ENCODE results near the gene MCOLN2. TPM values are rescaled to one million over a fixed set of nuclear protein-coding genes. Genes with fewer than 3 reads are reported as not detected.

MCOLN2 gene
- total RNA-seq, 2 experiments from 2014 or later = 101 to 103 TPM

DNA sequence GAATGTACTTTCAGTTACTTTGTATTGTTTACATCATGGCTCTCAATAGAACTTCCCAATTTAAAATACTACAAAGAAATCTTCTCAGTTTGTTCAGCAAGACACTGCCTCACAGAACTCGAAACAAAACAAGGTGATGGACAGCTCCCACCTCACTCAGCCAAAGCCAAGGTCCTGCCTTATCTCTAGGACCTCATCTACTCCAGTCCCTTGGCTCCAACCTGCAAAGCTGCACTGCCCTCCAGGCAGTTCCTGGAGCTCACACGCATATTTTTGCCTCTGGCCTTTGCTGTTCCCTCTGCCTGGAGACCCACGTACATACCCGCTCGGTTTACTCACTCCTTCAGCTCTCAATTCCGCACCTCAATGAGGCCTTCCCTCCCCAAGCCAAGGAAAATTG is 40.3 kb downstream of the MCOLN2 start:
- POLR2A ChIA-PET = no interaction called here
- CTCF ChIA-PET = interaction anchor here (4.6 kb wide), 1 partner anchor 12 kb away, joined by 24 read pairs; no protein-coding TSS in a partner anchor

- POLR2A ChIA-PET = no interaction called here
These were observed 40.8 kb downstream of the MCOLN2 start for GRCh38 chr1:84956097-84956496.

GRCh38 chr1:84949664-84950063 is 47.2 kb downstream of the MCOLN2 start:
- ChIA-PET CTCF (no interaction called here), POLR2A (no interaction called here)

More at GRCh38 chr1:84956097-84956496, 40.8 kb downstream of the MCOLN2 start:
- CTCF ChIA-PET = interaction anchor here (4.6 kb wide), 1 partner anchor 12 kb away, joined by 24 read pairs; no protein-coding TSS in a partner anchor

DNA sequence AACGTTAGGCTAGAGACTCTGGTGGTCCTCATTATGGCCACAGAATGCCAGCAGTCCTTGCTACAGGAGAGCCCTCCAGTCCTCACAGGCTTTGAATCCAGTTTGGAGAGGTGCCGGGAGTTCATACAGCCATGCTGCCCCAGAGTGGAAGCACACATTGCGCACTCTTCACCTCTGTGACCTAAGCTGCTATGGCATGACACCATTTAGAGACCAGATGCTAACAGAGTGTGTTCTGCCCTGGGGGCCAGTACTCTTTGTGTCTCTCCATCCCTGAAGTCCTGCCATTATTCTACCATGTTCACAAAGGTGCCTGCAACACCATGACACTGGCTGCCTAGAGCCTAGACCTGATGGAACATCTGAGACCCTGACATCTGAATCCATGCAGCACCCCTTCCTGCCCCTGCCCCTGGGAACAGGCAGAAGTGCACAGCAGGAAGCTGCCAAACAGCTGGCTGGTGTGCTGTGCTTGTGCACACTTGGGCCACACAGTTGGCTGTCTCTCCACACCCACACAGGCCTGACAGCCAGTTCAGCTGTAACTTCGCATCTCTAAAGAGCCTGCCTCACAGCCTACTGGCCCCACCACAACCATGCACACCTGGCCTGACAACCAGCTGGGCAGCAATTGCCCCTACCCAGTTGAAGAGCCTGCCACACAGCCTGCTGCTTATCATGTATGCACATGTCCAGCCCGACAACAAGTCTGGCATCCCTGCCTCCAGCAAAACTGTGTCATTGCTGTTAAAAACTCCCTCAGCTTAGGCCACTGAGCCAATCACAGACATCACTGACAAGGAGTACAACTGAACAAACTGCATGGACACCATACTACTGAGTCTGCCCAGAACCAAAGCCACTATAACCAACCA is 49.1 kb downstream of the MCOLN2 start:
- CTCF ChIA-PET = no interaction called here
- POLR2A ChIA-PET = no interaction called here

DNA sequence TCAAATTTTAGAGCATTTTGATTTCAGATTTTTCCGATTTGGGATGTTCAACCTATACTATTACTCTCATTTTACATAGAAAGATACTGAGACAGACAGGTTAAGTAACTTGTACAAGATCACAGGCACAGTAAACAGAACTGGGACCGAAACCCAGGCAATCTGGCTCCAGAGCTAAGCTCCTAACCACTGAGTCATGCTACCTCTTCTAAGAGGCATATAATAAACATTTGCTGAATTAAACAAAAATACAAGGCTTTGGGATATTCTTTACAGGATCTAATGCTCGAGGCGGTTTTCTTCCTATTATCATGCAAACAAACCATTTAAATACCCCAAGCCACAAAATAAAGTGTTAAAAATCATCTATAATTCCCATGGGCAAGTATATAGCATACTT is 50.3 kb downstream of the MCOLN2 start:
- ChIA-PET CTCF (interaction anchor here (0.7 kb wide), 1 partner anchor 81 kb away, joined by 3 read pairs; no protein-coding TSS in a partner anchor), POLR2A (no interaction called here)

DNA sequence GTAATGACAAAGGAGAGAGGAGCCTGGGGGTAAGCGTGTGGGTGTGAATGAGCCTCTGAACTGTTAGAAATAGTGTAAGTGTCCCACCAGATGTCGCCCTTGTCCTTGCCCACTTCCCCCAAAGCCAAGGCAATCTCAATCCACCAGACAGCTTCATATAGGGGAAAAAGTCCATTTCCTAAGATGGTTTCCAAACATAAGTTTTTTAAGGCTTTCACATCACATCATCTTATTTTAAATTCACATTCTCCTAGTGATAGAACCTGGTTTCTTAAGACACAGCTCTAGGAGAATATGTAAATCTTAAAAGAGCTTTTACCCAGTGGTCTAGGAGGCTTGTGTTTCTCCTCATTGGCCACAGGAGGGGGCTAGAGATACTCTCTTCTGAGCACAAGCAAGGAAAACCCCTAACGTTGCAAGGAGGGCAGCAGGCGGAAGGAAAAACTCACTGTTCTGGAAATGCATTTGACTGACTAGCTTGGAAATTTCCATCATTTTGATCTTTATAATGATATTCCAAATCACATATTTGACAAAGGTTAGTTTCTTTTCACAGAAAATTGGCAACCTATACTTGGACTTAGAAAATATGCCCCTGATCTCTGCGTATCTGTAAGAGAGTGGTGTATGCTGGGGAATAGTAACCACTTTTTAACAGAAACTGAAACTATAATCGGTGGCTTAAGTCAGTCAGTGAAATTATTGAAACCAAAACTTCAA is 52.0 kb downstream of the MCOLN2 start:
- CTCF ChIA-PET = interaction anchor here (0.6 to 3.5 kb wide), 37 partner anchors 13 to 366 kb away, joined by 3 to 33 read pairs (median 4); partner anchors contain the start of genes C1orf52, MCOLN2, MCOLN3 and SYDE2
- POLR2A ChIA-PET = interaction anchor here (0.5 to 1.1 kb wide), 5 partner anchors 51 to 669 kb away, joined by 3 to 4 read pairs (median 3); partner anchors contain the start of genes C1orf52 and MCOLN2

GRCh38 chr1:84941843-84942242 is 55.1 kb downstream of the MCOLN2 start:
- CTCF ChIA-PET = interaction anchor here (0.6 to 3.5 kb wide), 2 partner anchors 62 to 86 kb away, joined by 3 to 33 read pairs; no protein-coding TSS in a partner anchor
- POLR2A ChIA-PET = no interaction called here

GRCh38 chr1:84940481-84940880 is 56.4 kb downstream of the MCOLN2 start:
- ChIA-PET POLR2A (no interaction called here), CTCF (no interaction called here)

GRCh38 chr1:84939761-84940160 is 57.2 kb downstream of the MCOLN2 start:
- ChIA-PET CTCF (no interaction called here), POLR2A (no interaction called here)

- POLR2A ChIA-PET = no interaction called here
- CTCF ChIA-PET = interaction anchor here (0.7 to 1.9 kb wide), 3 partner anchors 88 to 498 kb away, joined by 6 to 7 read pairs (median 7); no protein-coding TSS in a partner anchor
These were observed 57.8 kb downstream of the MCOLN2 start for GRCh38 chr1:84939151-84939550.

- CTCF ChIA-PET = interaction anchor here (1.0 to 2.2 kb wide), 5 partner anchors 10 to 267 kb away, joined by 3 to 9 read pairs (median 3); no protein-coding TSS in a partner anchor
- POLR2A ChIA-PET = no interaction called here
These were observed 60.6 kb downstream of the MCOLN2 start for GRCh38 chr1:84936116-84936810.

GRCh38 chr1:84933011-84933611 is 63.8 kb downstream of the MCOLN2 start:
- CTCF ChIA-PET = no interaction called here
- POLR2A ChIA-PET = no interaction called here

DNA sequence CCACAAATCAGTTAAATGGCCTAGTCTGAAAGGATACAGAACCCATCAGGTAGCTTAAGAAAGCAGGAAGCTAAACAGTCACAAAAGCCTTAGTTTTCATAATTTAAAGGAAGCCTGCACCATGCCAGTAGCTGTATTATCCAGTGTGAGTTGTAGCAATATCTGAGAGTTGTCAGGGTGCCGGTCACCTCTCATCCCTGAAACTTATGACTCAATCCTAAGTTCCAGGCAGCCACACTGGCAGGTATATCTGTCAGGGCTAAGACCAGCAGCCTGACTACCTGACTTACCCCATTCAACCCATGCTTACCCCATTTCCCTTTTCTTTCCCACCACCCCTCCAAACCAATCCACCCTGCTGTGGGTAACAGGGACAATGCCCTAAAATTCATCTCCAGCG is 66.1 kb downstream of the MCOLN2 start:
- ChIA-PET POLR2A (no interaction called here), CTCF (no interaction called here)

DNA sequence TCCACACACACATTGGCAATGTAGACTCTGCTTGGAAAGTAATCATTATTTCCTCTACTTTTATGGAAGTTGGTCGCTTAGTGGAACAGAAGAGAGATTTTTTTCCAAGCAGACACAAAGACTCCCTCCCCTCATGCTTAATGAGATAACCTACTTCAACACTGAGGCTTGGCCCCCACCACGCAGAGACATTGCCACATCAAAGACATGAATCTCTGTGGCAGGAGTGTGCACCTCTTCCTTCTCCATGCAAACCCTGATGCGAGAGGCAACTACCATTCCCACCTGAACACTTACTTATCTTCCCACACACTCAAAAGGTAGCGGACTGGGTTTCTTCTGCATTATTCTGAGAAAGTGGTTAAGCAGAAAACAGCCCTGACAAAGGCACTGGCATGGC is 66.6 kb downstream of the MCOLN2 start:
- CTCF ChIA-PET = interaction anchor here (0.7 kb wide), 1 partner anchor 310 kb away, joined by 3 read pairs; no protein-coding TSS in a partner anchor
- POLR2A ChIA-PET = no interaction called here

DNA sequence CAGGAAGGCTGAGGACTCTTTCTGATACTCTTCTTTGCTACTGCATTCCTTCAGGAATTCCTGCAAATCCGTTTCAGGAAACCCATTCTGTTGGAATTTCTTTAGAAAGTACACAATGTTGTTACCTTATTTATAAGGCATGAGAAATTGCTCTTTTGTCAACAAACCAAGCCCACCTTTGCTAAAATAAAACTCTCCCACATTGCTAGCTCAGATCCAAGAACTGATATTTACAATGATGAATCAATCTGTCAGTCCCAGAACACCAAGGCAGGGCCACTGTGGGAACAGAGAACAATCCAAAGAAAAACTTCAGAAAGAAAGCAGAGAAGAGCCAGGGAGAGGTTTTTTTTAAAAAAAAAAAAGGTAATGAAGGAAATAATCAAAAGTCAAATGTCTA is 67.3 kb downstream of the MCOLN2 start:
- POLR2A ChIA-PET = no interaction called here

DNA sequence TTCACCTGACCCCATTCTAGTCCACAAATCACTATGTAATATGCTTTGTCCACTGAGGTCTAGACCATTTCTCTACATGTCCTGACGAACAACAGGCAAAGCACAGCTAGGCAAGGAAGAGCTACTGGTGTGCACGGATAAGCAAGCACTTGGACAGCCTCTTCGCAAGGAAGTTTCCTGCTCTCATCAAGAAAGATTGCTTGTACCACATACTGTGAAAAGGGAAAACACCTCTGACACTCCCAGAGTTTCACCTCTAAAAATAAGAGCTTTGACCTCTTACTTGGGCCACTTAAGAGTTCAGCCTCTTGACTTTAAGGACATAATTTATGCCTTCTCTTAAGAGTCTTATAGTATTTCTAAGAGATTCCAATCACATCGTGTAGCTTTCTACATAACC is 67.9 kb downstream of the MCOLN2 start:
- ChIA-PET CTCF (interaction anchor here (1.3 kb wide), 1 partner anchor 16 kb away, joined by 4 read pairs; no protein-coding TSS in a partner anchor), POLR2A (no interaction called here)

More for the DNA sequence above, 67.3 kb downstream of the MCOLN2 start:
- CTCF ChIA-PET = interaction anchor here (0.7 to 1.3 kb wide), 2 partner anchors 15 to 310 kb away, joined by 3 to 4 read pairs; no protein-coding TSS in a partner anchor

DNA sequence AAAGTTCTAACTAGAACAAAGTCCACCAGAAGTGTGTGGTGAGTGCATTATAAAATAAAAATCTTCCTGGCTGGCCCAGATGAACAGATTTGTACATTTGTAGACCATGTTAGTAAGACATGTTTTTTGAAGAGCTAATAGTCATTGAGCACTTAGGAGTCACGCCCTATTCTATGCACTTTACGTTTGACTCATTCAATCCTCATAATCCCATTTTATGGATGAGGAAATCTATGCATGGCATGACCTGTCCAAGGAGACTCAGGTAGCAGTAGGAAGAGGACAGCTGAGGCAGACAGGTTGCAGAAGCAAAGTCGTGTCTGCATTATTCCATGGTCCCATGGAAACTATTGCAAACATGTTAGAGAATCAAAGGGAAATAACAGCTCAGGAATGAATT is 73.6 kb downstream of the MCOLN2 start:
- CTCF ChIA-PET = interaction anchor here (0.6 kb wide), 1 partner anchor 9 kb away, joined by 3 read pairs; no protein-coding TSS in a partner anchor
- POLR2A ChIA-PET = no interaction called here

DNA sequence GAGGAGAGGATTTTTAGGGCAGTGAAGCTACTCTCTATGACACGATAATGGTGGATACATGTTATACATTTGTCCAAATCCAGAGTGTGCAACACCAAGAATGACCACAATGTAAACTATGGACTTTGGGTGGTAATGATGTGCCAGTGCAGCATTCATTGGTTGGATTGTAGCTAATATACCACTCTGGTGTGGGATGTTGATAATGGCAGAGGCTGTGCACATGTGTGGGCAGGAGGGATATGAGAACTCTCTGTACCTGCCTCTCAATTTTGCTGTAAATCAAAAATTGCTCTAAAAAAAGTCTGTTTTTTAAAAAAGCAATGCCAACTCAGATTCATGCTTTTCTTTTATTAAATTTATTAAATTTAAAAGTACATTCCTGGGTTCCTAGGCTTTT is 76.8 kb downstream of the MCOLN2 start:
- CTCF ChIA-PET = no interaction called here

GRCh38 chr1:84919461-84919970 is 77.4 kb downstream of the MCOLN2 start:
- ChIA-PET CTCF (no interaction called here), POLR2A (no interaction called here)

More for the DNA sequence above, 76.8 kb downstream of the MCOLN2 start:
- POLR2A ChIA-PET = no interaction called here

All from activated CD8-positive, alpha-beta memory T cell treated with anti-CD3 and anti-CD28 coated beads for 36 hours (primary cell).